ENCODE data around the gene MAMLD1. TPM values are rescaled to one million over a fixed set of nuclear protein-coding genes. Genes with fewer than 3 reads are reported as not detected.

Gene MAMLD1
- total RNA-seq, 1 donor from 2014 or later: 0.25 TPM

GRCh38 chrX:150525061-150525919 lies 162.2 kb downstream of the MAMLD1 start:
- peaks cover 2% of the 10 kb centered on the region for H3K4me1 Mint-ChIP-seq (ENCODE audit: low read depth, unreplicated experiment)
- H3K27ac Mint-ChIP-seq (ENCODE audit: unreplicated experiment): no peak overlapping the region
- DNase-seq: peak; percentile 28
- TF ChIP-seq CTCF (IDR thresholded peaks at IDR 0.05; ENCODE audit: partially characterized antibody, unreplicated experiment): no peak
- H3K27me3 Mint-ChIP-seq (ENCODE audit: unreplicated experiment): no peaks in the 10 kb centered on the region
- no peaks in the 10 kb centered on the region for H3K9me3 Mint-ChIP-seq (ENCODE audit: unreplicated experiment)
- no peak overlapping the region for H3K4me3 Mint-ChIP-seq (ENCODE audit: unreplicated experiment)
- H3K36me3 Mint-ChIP-seq (ENCODE audit: unreplicated experiment): no peaks in the 10 kb centered on the region

GRCh38 chrX:150526692-150527091 lies 163.6 kb downstream of the MAMLD1 start:
- no peaks in the 10 kb centered on the region for H3K27me3 Mint-ChIP-seq (ENCODE audit: unreplicated experiment)
- H3K36me3 Mint-ChIP-seq (ENCODE audit: unreplicated experiment): no peaks in the 10 kb centered on the region
- no peak for TF ChIP-seq CTCF (IDR thresholded peaks at IDR 0.05; ENCODE audit: partially characterized antibody, unreplicated experiment)
- peaks cover 2% of the 10 kb centered on the region for H3K4me1 Mint-ChIP-seq (ENCODE audit: low read depth, unreplicated experiment)
- no peaks in the 10 kb centered on the region for H3K9me3 Mint-ChIP-seq (ENCODE audit: unreplicated experiment)
- no peak overlapping the region for H3K4me3 Mint-ChIP-seq (ENCODE audit: unreplicated experiment)
- H3K27ac Mint-ChIP-seq (ENCODE audit: unreplicated experiment): no peak overlapping the region
- DNase-seq: no peak

- Mint-ChIP-seq H3K36me3 (ENCODE audit: unreplicated experiment) (no peaks in the 10 kb centered on the region), H3K9me3 (ENCODE audit: unreplicated experiment) (no peaks in the 10 kb centered on the region), H3K27me3 (ENCODE audit: unreplicated experiment) (no peaks in the 10 kb centered on the region), H3K4me3 (ENCODE audit: unreplicated experiment) (no peak overlapping the region), H3K27ac (ENCODE audit: unreplicated experiment) (no peak overlapping the region), H3K4me1 (ENCODE audit: low read depth, unreplicated experiment) (peaks cover 2% of the 10 kb centered on the region)
- TF ChIP-seq CTCF (IDR thresholded peaks at IDR 0.05; ENCODE audit: partially characterized antibody, unreplicated experiment): no peak
- no peak for DNase-seq
Measured at GRCh38 chrX:150527108-150527507, 164.0 kb downstream of the MAMLD1 start.

GRCh38 chrX:150529587-150529986 lies 166.5 kb downstream of the MAMLD1 start:
- no peak for TF ChIP-seq CTCF (IDR thresholded peaks at IDR 0.05; ENCODE audit: partially characterized antibody, unreplicated experiment)
- Mint-ChIP-seq H3K4me3 (ENCODE audit: unreplicated experiment) (no peak overlapping the region), H3K27ac (ENCODE audit: unreplicated experiment) (no peak overlapping the region), H3K9me3 (ENCODE audit: unreplicated experiment) (no peaks in the 10 kb centered on the region), H3K27me3 (ENCODE audit: unreplicated experiment) (no peaks in the 10 kb centered on the region), H3K4me1 (ENCODE audit: low read depth, unreplicated experiment) (peaks cover 2% of the 10 kb centered on the region), H3K36me3 (ENCODE audit: unreplicated experiment) (no peaks in the 10 kb centered on the region)
- no peak for DNase-seq

- no peaks in the 10 kb centered on the region for H3K36me3 Mint-ChIP-seq (ENCODE audit: unreplicated experiment)
- H3K4me1 Mint-ChIP-seq (ENCODE audit: low read depth, unreplicated experiment): no peaks in the 10 kb centered on the region
- H3K27ac Mint-ChIP-seq (ENCODE audit: unreplicated experiment): no peak overlapping the region
- no peak for TF ChIP-seq CTCF (IDR thresholded peaks at IDR 0.05; ENCODE audit: partially characterized antibody, unreplicated experiment)
- no peak for DNase-seq
- H3K27me3 Mint-ChIP-seq (ENCODE audit: unreplicated experiment): peaks cover 2% of the 10 kb centered on the region
- no peaks in the 10 kb centered on the region for H3K9me3 Mint-ChIP-seq (ENCODE audit: unreplicated experiment)
- H3K4me3 Mint-ChIP-seq (ENCODE audit: unreplicated experiment): no peak overlapping the region
Measured at GRCh38 chrX:150530821-150531220, 167.7 kb downstream of the MAMLD1 start.
